HG02610 (cell line): ENCODE data around the gene MYDGF.
"Not testable (repeated sequence)": the region's sequence is repeated elsewhere in the genome, so short reads cannot be mapped to it uniquely, and the experiment has no call there.

Experiments
- ATAC-seq: cut with Tn5 transposase; IDR thresholded peaks from one replicate; pipeline ENCODE4 v1.9.1; 2021; ENCODE audit warnings: mild to moderate bottlenecking, moderate library complexity; ENCODE audit not compliant: unreplicated experiment

MYDGF gene

GRCh38 chr19:4669723-4670480 lies at the start of gene MYDGF:
Gene MYDGF, minus strand, starts transcription at chr19:4670342. Its CDS starts 8 bp downstream, at chr19:4670334.
- ATAC-seq: peak; percentile 91

- no peak for ATAC-seq
These were observed 49.3 kb upstream of the MYDGF start for GRCh38 chr19:4719499-4719866.

- ATAC-seq: no peak
These were observed 48.0 kb upstream of the MYDGF start for GRCh38 chr19:4717966-4718701.

- ATAC-seq: no peak
These were observed 47.2 kb upstream of the MYDGF start for GRCh38 chr19:4717191-4717965.

GRCh38 chr19:4715529-4716221 lies 45.5 kb upstream of the MYDGF start:
- no peak for ATAC-seq

GRCh38 chr19:4715178-4715528 lies 45.0 kb upstream of the MYDGF start:
- not testable (repeated sequence) for ATAC-seq

GRCh38 chr19:4714016-4714415 lies 43.9 kb upstream of the MYDGF start:
- ATAC-seq: no peak

GRCh38 chr19:4713384-4713951 lies 43.3 kb upstream of the MYDGF start:
- ATAC-seq: no peak

GRCh38 chr19:4712771-4713170 lies 42.6 kb upstream of the MYDGF start:
- no peak for ATAC-seq

GRCh38 chr19:4711211-4711610 lies 41.1 kb upstream of the MYDGF start:
- no peak for ATAC-seq

GRCh38 chr19:4710281-4710600 lies 40.1 kb upstream of the MYDGF start:
- ATAC-seq: no peak

- no peak for ATAC-seq
These were observed 39.5 kb upstream of the MYDGF start for GRCh38 chr19:4709440-4710280.

- ATAC-seq: no peak
These were observed 38.0 kb upstream of the MYDGF start for GRCh38 chr19:4707956-4708650.

- no peak for ATAC-seq
These were observed 37.2 kb upstream of the MYDGF start for GRCh38 chr19:4707322-4707721.

- ATAC-seq: no peak
These were observed 35.4 kb upstream of the MYDGF start for GRCh38 chr19:4705413-4706131.

GRCh38 chr19:4704317-4704673 lies 34.2 kb upstream of the MYDGF start:
- ATAC-seq: no peak

- no peak for ATAC-seq
These were observed 33.7 kb upstream of the MYDGF start for GRCh38 chr19:4703671-4704316.

- ATAC-seq: no peak
These were observed 32.6 kb upstream of the MYDGF start for GRCh38 chr19:4702764-4703163.
